Right ventricle myocardium superior (tissue), 1 donor: ENCODE data around the gene STOX1. TPM values are rescaled to one million over a fixed set of nuclear protein-coding genes. Genes with fewer than 3 reads are reported as not detected.
A peak's percentile ranks its signal among the peaks of the same experiment; 100 is the strongest.
"Not testable (repeated sequence)": the region's sequence is repeated elsewhere in the genome, so short reads cannot be mapped to it uniquely, and the experiment has no call there.

Experiments used
- ATAC-seq: fragments of 200-7000 bp; cut with Tn5 transposase; one replicate; pipeline ENCODE4 v1.9.1; 2020; ENCODE audit warnings: mild to moderate bottlenecking; ENCODE audit not compliant: poor library complexity
- DNase-seq: peaks from one replicate; pipeline ENCODE4 v3.0.0-alpha.2; 2020
- intact Hi-C: fragments of 100-400 bp; cut with DNase I; formaldehyde crosslinking; loops from one replicate; pipeline ENCODE4 v1.11.2; 2022
- total RNA-seq: library from RNA; stranded (reverse); fragmentation: NEBNext Ultra II Directional; extraction: Animal tissue kit (Norgen Biotek cat#: 25700); gene quantifications from one replicate; pipeline ENCODE4 v1.2.1, GENCODE V29; 2021
- donor health status: DM: no; HTN: yes; CAD: no; lungs with severe emphysema.

The STOX1 gene
- total RNA-seq, 1 donor from 2014 or later: 0.38 TPM

- peak; percentile 46 for ATAC-seq
- DNase-seq, intact Hi-C loops: not testable (repeated sequence)
These were observed 811 bp downstream of the STOX1 start for GRCh38 chr10:68828083-68828601.

GRCh38 chr10:68828833-68829232 lies 1.5 kb downstream of the STOX1 start:
- no peak for DNase-seq
- ATAC-seq: no peak
- intact Hi-C loops: no loop called here

- DNase-seq: no peak
- intact Hi-C loops: no loop called here
- ATAC-seq: no peak
These were observed 2.2 kb downstream of the STOX1 start for GRCh38 chr10:68829521-68829920.

- intact Hi-C loops: no loop called here
- no peak for ATAC-seq
- no peak for DNase-seq
These were observed 2.6 kb downstream of the STOX1 start for GRCh38 chr10:68829952-68830351.

GRCh38 chr10:68831961-68832455 lies 4.7 kb downstream of the STOX1 start:
- DNase-seq: no peak
- intact Hi-C loops: no loop called here
- no peak for ATAC-seq

GRCh38 chr10:68832601-68833000 lies 5.3 kb downstream of the STOX1 start:
- ATAC-seq: no peak
- intact Hi-C loops: no loop called here
- no peak for DNase-seq

- no peak for DNase-seq
- no peak for ATAC-seq
- intact Hi-C loops: no loop called here
These were observed 10.4 kb downstream of the STOX1 start for GRCh38 chr10:68837626-68838322.

- intact Hi-C loops, ATAC-seq, DNase-seq: not testable (repeated sequence)
These were observed 13.3 kb downstream of the STOX1 start for GRCh38 chr10:68840650-68841049.

- intact Hi-C loops: no loop called here
- no peak for DNase-seq
These were observed 20.9 kb downstream of the STOX1 start for GRCh38 chr10:68848281-68848680.

GRCh38 chr10:68848806-68849205 lies 21.5 kb downstream of the STOX1 start:
- no peak for ATAC-seq
- no peak for DNase-seq
- intact Hi-C loops: no loop called here

More at GRCh38 chr10:68848281-68848680, 20.9 kb downstream of the STOX1 start:
- ATAC-seq: no peak

GRCh38 chr10:68856352-68856751 lies 29.0 kb downstream of the STOX1 start:
- ATAC-seq (no peak), DNase-seq (no peak)
- intact Hi-C loops: no loop called here

GRCh38 chr10:68857005-68857404 lies 29.7 kb downstream of the STOX1 start:
- DNase-seq (no peak), ATAC-seq (no peak)
- intact Hi-C loops: no loop called here

GRCh38 chr10:68861253-68861652 lies 33.9 kb downstream of the STOX1 start:
- intact Hi-C loops: no loop called here
- ATAC-seq: no peak
- DNase-seq: no peak

- DNase-seq: no peak
- intact Hi-C loops: no loop called here
- ATAC-seq: no peak
These were observed 37.3 kb downstream of the STOX1 start for GRCh38 chr10:68864611-68865010.

GRCh38 chr10:68868173-68868572 lies 40.8 kb downstream of the STOX1 start:
- intact Hi-C loops, DNase-seq, ATAC-seq: not testable (repeated sequence)

- ATAC-seq (no peak), DNase-seq (no peak)
- intact Hi-C loops: no loop called here
These were observed 42.3 kb downstream of the STOX1 start for GRCh38 chr10:68869623-68870022.

- ATAC-seq (no peak), DNase-seq (no peak)
- intact Hi-C loops: no loop called here
These were observed 42.7 kb downstream of the STOX1 start for GRCh38 chr10:68870061-68870460.

GRCh38 chr10:68870545-68871104 lies 43.3 kb downstream of the STOX1 start:
- intact Hi-C loops: no loop called here
- no peak for DNase-seq
- ATAC-seq: no peak

- intact Hi-C loops: no loop called here
- ATAC-seq (peak; percentile 51), DNase-seq (no peak)
These were observed 43.9 kb downstream of the STOX1 start for GRCh38 chr10:68871105-68871711.
